ENCODE data around the gene EID1.

Gene EID1

GRCh38 chr15:48913141-48913540, 35.2 kb downstream of the EID1 start:
- no peak for DNase-seq (ENCODE audit: low read depth, low spot score)
- H3K4me3 ChIP-seq (ENCODE audit: insufficient read length, low read depth) = no peak overlapping the region
- TF ChIP-seq YY1 (IDR thresholded peaks at IDR 0.05; ENCODE audit: insufficient read depth, insufficient read length) (no peak), SUZ12 (IDR thresholded peaks at IDR 0.05; ENCODE audit: extremely low read depth, insufficient read depth, insufficient read length) (no peak), ZNF274 (IDR thresholded peaks at IDR 0.05; ENCODE audit: low read depth, low read length) (no peak)
- no peaks in the 10 kb centered on the region for H3K4me1 ChIP-seq (ENCODE audit: insufficient read depth, insufficient read length)
- no peaks in the 10 kb centered on the region for H3K9me3 ChIP-seq (ENCODE audit: insufficient read depth, low read length)
- no peak overlapping the region for H3K9ac ChIP-seq (ENCODE audit: insufficient read length, low read depth)
- H3K27me3 ChIP-seq (ENCODE audit: insufficient read depth, insufficient read length) = no peaks in the 10 kb centered on the region
- no peaks in the 10 kb centered on the region for H3K36me3 ChIP-seq (ENCODE audit: insufficient read depth, insufficient read length, low read length)

GRCh38 chr15:48914717-48915116, 36.8 kb downstream of the EID1 start:
- Histone ChIP-seq H3K27me3 (ENCODE audit: insufficient read depth, insufficient read length) (no peaks in the 10 kb centered on the region), H3K36me3 (ENCODE audit: insufficient read depth, insufficient read length, low read length) (no peaks in the 10 kb centered on the region), H3K9ac (ENCODE audit: insufficient read length, low read depth) (no peak overlapping the region), H3K4me1 (ENCODE audit: insufficient read depth, insufficient read length) (no peaks in the 10 kb centered on the region), H3K9me3 (ENCODE audit: insufficient read depth, low read length) (no peaks in the 10 kb centered on the region), H3K4me3 (ENCODE audit: insufficient read length, low read depth) (no peak overlapping the region)
- DNase-seq (ENCODE audit: low read depth, low spot score) = no peak
- no peak for TF ChIP-seq ZNF274 (IDR thresholded peaks at IDR 0.05; ENCODE audit: low read depth, low read length)
- no peak for TF ChIP-seq SUZ12 (IDR thresholded peaks at IDR 0.05; ENCODE audit: extremely low read depth, insufficient read depth, insufficient read length)
- TF ChIP-seq YY1 (IDR thresholded peaks at IDR 0.05; ENCODE audit: insufficient read depth, insufficient read length) = no peak

GRCh38 chr15:48915861-48916260, 37.9 kb downstream of the EID1 start:
- Histone ChIP-seq H3K36me3 (ENCODE audit: insufficient read depth, insufficient read length, low read length) (no peaks in the 10 kb centered on the region), H3K4me1 (ENCODE audit: insufficient read depth, insufficient read length) (no peaks in the 10 kb centered on the region), H3K27me3 (ENCODE audit: insufficient read depth, insufficient read length) (no peaks in the 10 kb centered on the region), H3K9ac (ENCODE audit: insufficient read length, low read depth) (no peak overlapping the region), H3K4me3 (ENCODE audit: insufficient read length, low read depth) (no peak overlapping the region), H3K9me3 (ENCODE audit: insufficient read depth, low read length) (no peaks in the 10 kb centered on the region)
- TF ChIP-seq SUZ12 (IDR thresholded peaks at IDR 0.05; ENCODE audit: extremely low read depth, insufficient read depth, insufficient read length) (no peak), ZNF274 (IDR thresholded peaks at IDR 0.05; ENCODE audit: low read depth, low read length) (no peak), YY1 (IDR thresholded peaks at IDR 0.05; ENCODE audit: insufficient read depth, insufficient read length) (no peak)
- no peak for DNase-seq (ENCODE audit: low read depth, low spot score)

- no peak overlapping the region for H3K4me3 ChIP-seq (ENCODE audit: insufficient read length, low read depth)
- no peaks in the 10 kb centered on the region for H3K9me3 ChIP-seq (ENCODE audit: insufficient read depth, low read length)
- H3K4me1 ChIP-seq (ENCODE audit: insufficient read depth, insufficient read length) = no peaks in the 10 kb centered on the region
- TF ChIP-seq YY1 (IDR thresholded peaks at IDR 0.05; ENCODE audit: insufficient read depth, insufficient read length) (no peak), ZNF274 (IDR thresholded peaks at IDR 0.05; ENCODE audit: low read depth, low read length) (no peak)
- no peaks in the 10 kb centered on the region for H3K27me3 ChIP-seq (ENCODE audit: insufficient read depth, insufficient read length)
- no peak overlapping the region for H3K9ac ChIP-seq (ENCODE audit: insufficient read length, low read depth)
- H3K36me3 ChIP-seq (ENCODE audit: insufficient read depth, insufficient read length, low read length) = no peaks in the 10 kb centered on the region
- DNase-seq (ENCODE audit: low read depth, low spot score) = no peak
These were observed 38.8 kb downstream of the EID1 start for GRCh38 chr15:48916721-48917120.

- Histone ChIP-seq H3K9me3 (ENCODE audit: insufficient read depth, low read length) (no peaks in the 10 kb centered on the region), H3K36me3 (ENCODE audit: insufficient read depth, insufficient read length, low read length) (no peaks in the 10 kb centered on the region), H3K9ac (ENCODE audit: insufficient read length, low read depth) (no peak overlapping the region), H3K4me3 (ENCODE audit: insufficient read length, low read depth) (no peak overlapping the region), H3K4me1 (ENCODE audit: insufficient read depth, insufficient read length) (no peaks in the 10 kb centered on the region), H3K27me3 (ENCODE audit: insufficient read depth, insufficient read length) (no peaks in the 10 kb centered on the region)
- no peak for DNase-seq (ENCODE audit: low read depth, low spot score)
- TF ChIP-seq ZNF274 (IDR thresholded peaks at IDR 0.05; ENCODE audit: low read depth, low read length) (no peak), SUZ12 (IDR thresholded peaks at IDR 0.05; ENCODE audit: extremely low read depth, insufficient read depth, insufficient read length) (no peak), YY1 (IDR thresholded peaks at IDR 0.05; ENCODE audit: insufficient read depth, insufficient read length) (no peak)
These were observed 44.1 kb downstream of the EID1 start for GRCh38 chr15:48922046-48922445.

- no peak for DNase-seq (ENCODE audit: low read depth, low spot score)
- no peak for TF ChIP-seq ZNF274 (IDR thresholded peaks at IDR 0.05; ENCODE audit: low read depth, low read length)
- TF ChIP-seq YY1 (IDR thresholded peaks at IDR 0.05; ENCODE audit: insufficient read depth, insufficient read length) = no peak
- no peak for TF ChIP-seq SUZ12 (IDR thresholded peaks at IDR 0.05; ENCODE audit: extremely low read depth, insufficient read depth, insufficient read length)
- H3K4me3 ChIP-seq (ENCODE audit: insufficient read length, low read depth) = no peak overlapping the region
- no peak overlapping the region for H3K9ac ChIP-seq (ENCODE audit: insufficient read length, low read depth)
- no peaks in the 10 kb centered on the region for H3K9me3 ChIP-seq (ENCODE audit: insufficient read depth, low read length)
- no peaks in the 10 kb centered on the region for H3K4me1 ChIP-seq (ENCODE audit: insufficient read depth, insufficient read length)
- H3K36me3 ChIP-seq (ENCODE audit: insufficient read depth, insufficient read length, low read length) = no peaks in the 10 kb centered on the region
- H3K27me3 ChIP-seq (ENCODE audit: insufficient read depth, insufficient read length) = no peaks in the 10 kb centered on the region
These were observed 46.8 kb downstream of the EID1 start for GRCh38 chr15:48924528-48925393.

- Histone ChIP-seq H3K4me3 (ENCODE audit: insufficient read length, low read depth) (no peak overlapping the region), H3K9me3 (ENCODE audit: insufficient read depth, low read length) (no peaks in the 10 kb centered on the region), H3K36me3 (ENCODE audit: insufficient read depth, insufficient read length, low read length) (no peaks in the 10 kb centered on the region), H3K27me3 (ENCODE audit: insufficient read depth, insufficient read length) (no peaks in the 10 kb centered on the region), H3K9ac (ENCODE audit: insufficient read length, low read depth) (no peak overlapping the region), H3K4me1 (ENCODE audit: insufficient read depth, insufficient read length) (no peaks in the 10 kb centered on the region)
- no peak for DNase-seq (ENCODE audit: low read depth, low spot score)
- TF ChIP-seq SUZ12 (IDR thresholded peaks at IDR 0.05; ENCODE audit: extremely low read depth, insufficient read depth, insufficient read length) = no peak
- no peak for TF ChIP-seq YY1 (IDR thresholded peaks at IDR 0.05; ENCODE audit: insufficient read depth, insufficient read length)
- no peak for TF ChIP-seq ZNF274 (IDR thresholded peaks at IDR 0.05; ENCODE audit: low read depth, low read length)
These were observed 47.8 kb downstream of the EID1 start for GRCh38 chr15:48925714-48926223.

Measured in NT2/D1 (cell line).